ENCODE measurements around the gene ROR2.

ROR2 gene

GRCh38 chr9:91716239-91716638, 233.8 kb downstream of the ROR2 start:
- no peak for DNase-seq

- no peak for DNase-seq
Measured at GRCh38 chr9:91714874-91715615, 235.0 kb downstream of the ROR2 start.

- peak; percentile 38 for DNase-seq
Measured at GRCh38 chr9:91714020-91714806, 235.8 kb downstream of the ROR2 start.

- no peak for DNase-seq
Measured at GRCh38 chr9:91712811-91713210, 237.2 kb downstream of the ROR2 start.

GRCh38 chr9:91711755-91712601, 238.1 kb downstream of the ROR2 start:
- DNase-seq, result no peak

- DNase-seq, result peak; percentile 31
Measured at GRCh38 chr9:91710158-91710557, 239.9 kb downstream of the ROR2 start.

GRCh38 chr9:91705386-91705785, 244.6 kb downstream of the ROR2 start:
- no peak for DNase-seq

- no peak for DNase-seq
Measured at GRCh38 chr9:91700475-91700874, 249.6 kb downstream of the ROR2 start.

- no peak for DNase-seq
Measured at GRCh38 chr9:91698266-91698665, 251.8 kb downstream of the ROR2 start.

- no peak for DNase-seq
Measured at GRCh38 chr9:91697201-91697600, 252.8 kb downstream of the ROR2 start.

GRCh38 chr9:91694081-91694870, 255.8 kb downstream of the ROR2 start:
- no peak for DNase-seq

GRCh38 chr9:91693226-91693625, 256.8 kb downstream of the ROR2 start:
- DNase-seq, result no peak

GRCh38 chr9:91690540-91691249, 259.3 kb downstream of the ROR2 start:
- DNase-seq, result no peak

- DNase-seq, result no peak
Measured at GRCh38 chr9:91689006-91689405, 261.0 kb downstream of the ROR2 start.

- no peak for DNase-seq
Measured at GRCh38 chr9:91683269-91683668, 266.8 kb downstream of the ROR2 start.

GRCh38 chr9:91682806-91683205, 267.2 kb downstream of the ROR2 start:
- DNase-seq, result no peak

GRCh38 chr9:91681461-91682305, 268.3 kb downstream of the ROR2 start:
- peak; percentile 52 for DNase-seq

- no peak for DNase-seq
Measured at GRCh38 chr9:91680998-91681397, 269.0 kb downstream of the ROR2 start.

- DNase-seq, result no peak
Measured at GRCh38 chr9:91680106-91680505, 269.9 kb downstream of the ROR2 start.

- no peak for DNase-seq
Measured at GRCh38 chr9:91678807-91679580, 271.0 kb downstream of the ROR2 start.

Data from right kidney (tissue), 1 donor.